Trophoblast cell (in vitro differentiated cells and primary cell): ENCODE measurements around the gene SYNJ2. TPM values are rescaled to one million over a fixed set of nuclear protein-coding genes. Genes with fewer than 3 reads are reported as not detected.

Experiments
- DNase-seq, 2 donors: peaks; one replicate each; pipeline ENCODE4 v3.0.0-alpha.2; 2016
- H2AFZ ChIP-seq: 2 replicates; pipeline ENCODE4 v1.6.1; 2013; ENCODE audit warnings: low read length, moderate library complexity, mild to moderate bottlenecking; ENCODE audit not compliant: insufficient read depth, poor library complexity
- H2AK5ac ChIP-seq: 2 replicates; pipeline ENCODE4 v1.6.1; 2013; ENCODE audit warnings: mild to moderate bottlenecking, low read length
- H2BK120ac ChIP-seq: 2 replicates; pipeline ENCODE4 v1.6.1; 2013; ENCODE audit warnings: low read length, mild to moderate bottlenecking, moderate library complexity; ENCODE audit not compliant: insufficient read depth, poor library complexity
- H2BK12ac ChIP-seq: 2 replicates; pipeline ENCODE4 v1.6.1; 2013; ENCODE audit warnings: mild to moderate bottlenecking, low read length, moderate library complexity
- H2BK5ac ChIP-seq: 2 replicates; pipeline ENCODE4 v1.6.1; 2013; ENCODE audit warnings: low read length, low read depth, moderate library complexity, mild to moderate bottlenecking; ENCODE audit not compliant: poor library complexity
- H3K14ac ChIP-seq: 2 replicates; pipeline ENCODE4 v1.6.1; 2013; ENCODE audit warnings: mild to moderate bottlenecking, low read length
- H3K18ac ChIP-seq: 2 replicates; pipeline ENCODE4 v1.6.1; 2013; ENCODE audit warnings: mild to moderate bottlenecking, low read length
- H3K23ac ChIP-seq: 2 replicates; pipeline ENCODE4 v1.6.1; 2013; ENCODE audit warnings: low read length
- H3K27ac ChIP-seq: 2 replicates; pipeline ENCODE4 v1.5.1; 2013; ENCODE audit warnings: low read depth, mild to moderate bottlenecking, inconsistent platforms, low read length, moderate library complexity
- H3K27me3 ChIP-seq: 2 replicates; pipeline ENCODE4 v1.6.1; 2013; ENCODE audit warnings: inconsistent platforms, mild to moderate bottlenecking, low read length, moderate library complexity; ENCODE audit not compliant: insufficient read depth
- H3K36me3 ChIP-seq, 2 experiments: 1 replicate in 1 of 2; 2 replicates in 1 of 2; pipeline ENCODE4 v1.6.1; 2013; ENCODE audit warnings: low read length in 2 of 2, mild to moderate bottlenecking in 2 of 2, moderate library complexity in 1 of 2; ENCODE audit not compliant: insufficient read depth in 2 of 2, control insufficient read depth in 1 of 2
- H3K4ac ChIP-seq: 2 replicates; pipeline ENCODE4 v1.6.1; 2013; ENCODE audit warnings: low read depth, mild to moderate bottlenecking, low read length, moderate library complexity
- H3K4me1 ChIP-seq, 2 experiments: 1 replicate in 1 of 2; 2 replicates in 1 of 2; pipeline ENCODE4 v1.6.1; 2013; ENCODE audit warnings: low read length in 2 of 2, mild to moderate bottlenecking in 2 of 2, moderate library complexity in 1 of 2; ENCODE audit not compliant: insufficient read depth in 2 of 2, control insufficient read depth in 1 of 2
- H3K4me2 ChIP-seq: 2 replicates; pipeline ENCODE4 v1.6.1; 2013; ENCODE audit warnings: inconsistent platforms, mild to moderate bottlenecking, low read length, moderate library complexity
- H3K4me3 ChIP-seq: 2 replicates; pipeline ENCODE4 v1.5.1; 2013; ENCODE audit warnings: mild to moderate bottlenecking, low read depth, low read length, inconsistent platforms
- H3K79me1 ChIP-seq: one replicate; pipeline ENCODE4 v1.6.1; 2013; ENCODE audit warnings: low read length
- H3K79me2 ChIP-seq: 2 replicates; pipeline ENCODE4 v1.6.1; 2013; ENCODE audit warnings: low read length, mild to moderate bottlenecking; ENCODE audit not compliant: control insufficient read depth, insufficient read depth, poor library complexity
- H3K9ac ChIP-seq: 2 replicates; pipeline ENCODE4 v1.6.1; 2013; ENCODE audit warnings: mild to moderate bottlenecking, low read length
- H3K9me3 ChIP-seq: 2 replicates; pipeline ENCODE4 v1.6.1; 2013; ENCODE audit warnings: low read depth, mild to moderate bottlenecking, control low read depth, inconsistent platforms, low read length; ENCODE audit not compliant: insufficient read depth
- H4K12ac ChIP-seq: 2 replicates; pipeline ENCODE4 v1.6.1; 2013; ENCODE audit warnings: low read depth, mild to moderate bottlenecking, low read length, moderate library complexity
- H4K8ac ChIP-seq: 2 replicates; pipeline ENCODE4 v1.6.1; 2013; ENCODE audit warnings: low read depth, mild to moderate bottlenecking, low read length, moderate library complexity
- H4K91ac ChIP-seq: one replicate; pipeline ENCODE4 v1.6.1; 2013; ENCODE audit warnings: low read depth, mild to moderate bottlenecking, low read length, moderate library complexity
- WGBS: extraction: QIAGEN DNeasy Blood & Tissue Kit; methylation state at CpG from one replicate; pipeline ENCODE4 v1.1.7; 2013; ENCODE audit warnings: missing lambda C conversion rate; ENCODE audit not compliant: insufficient read length, insufficient coverage; ENCODE audit errors: extremely low coverage; 5-methylcytosine and 5-hydroxymethylcytosine counted together
- polyA plus RNA-seq: library from polyadenylated mRNA; stranded (reverse); fragments of 200-250 nt; gene quantifications from 2 replicates; pipeline ENCODE4 v1.2.3, GENCODE V29; 2013

Gene SYNJ2
- 22.0 and 25.0 TPM in 2 replicates for polyA plus RNA-seq

GRCh38 chr6:157981395-157982101 lies at the start of gene SYNJ2:
SYNJ2 (plus strand) TSS chr6:157981863; CDS start chr6:157981962, 99 bp downstream.
- Histone ChIP-seq H3K36me3 (no peaks in the 10 kb centered on the region), H3K27me3 (no peaks in the 10 kb centered on the region), H3K79me1 (peaks cover 20% of the 10 kb centered on the region), H4K91ac (peak within 1 kb of the TSS; percentile 93), H2AFZ (peak within 1 kb of the TSS; percentile 87), H4K8ac (peak within 1 kb of the TSS; percentile 39), H3K9ac (peak within 1 kb of the TSS; percentile 89), H2AK5ac (peak within 1 kb of the TSS; percentile 42), H3K9me3 (no peaks in the 10 kb centered on the region), H3K4me3 (peak within 1 kb of the TSS; percentile 87), H3K14ac (peak within 1 kb of the TSS; percentile 73), H2BK12ac (peak within 1 kb of the TSS; percentile 29), H2BK120ac (peak within 1 kb of the TSS; percentile 94), H3K18ac (peak within 1 kb of the TSS; percentile 96), H3K27ac (peak within 1 kb of the TSS; percentile 55), H3K79me2 (peaks cover 15% of the 10 kb centered on the region), H3K4me1 (peaks cover 15 to 19% of the 10 kb centered on the region in 2 experiments), H3K4me2 (peak within 1 kb of the TSS; percentile 75), H2BK5ac (peak within 1 kb of the TSS; percentile 71), H3K23ac (no peak within 1 kb of the TSS), H3K4ac (peak within 1 kb of the TSS; percentile 96), H4K12ac (peak within 1 kb of the TSS; percentile 79)
- WGBS = no CpG with 5 or more reads among the region's 86 CpGs
- peak; percentile 74 to 86 for DNase-seq

- Histone ChIP-seq H4K12ac (no peak overlapping the region), H3K79me1 (no peaks in the 10 kb centered on the region), H3K4me1 (no peaks in the 10 kb centered on the region), H2BK12ac (no peak overlapping the region), H3K79me2 (no peaks in the 10 kb centered on the region), H2AFZ (no peak overlapping the region), H2AK5ac (no peak overlapping the region), H3K27ac (no peak overlapping the region), H3K9me3 (no peaks in the 10 kb centered on the region), H4K8ac (no peak overlapping the region), H3K18ac (no peak overlapping the region), H2BK5ac (no peak overlapping the region), H3K4me3 (no peak overlapping the region), H3K4ac (no peak overlapping the region), H3K23ac (no peak overlapping the region), H3K36me3 (peaks cover 25 to 55% of the 10 kb centered on the region in 2 experiments), H2BK120ac (no peak overlapping the region), H4K91ac (no peak overlapping the region), H3K4me2 (no peak overlapping the region), H3K27me3 (no peaks in the 10 kb centered on the region), H3K9ac (no peak overlapping the region), H3K14ac (no peak overlapping the region)
- WGBS = no CpG with 5 or more reads among the region's 2 CpGs
- no peak for DNase-seq
Observed at GRCh38 chr6:157935786-157936185, 45.9 kb upstream of the SYNJ2 start.

GRCh38 chr6:157937318-157937717 lies 44.3 kb upstream of the SYNJ2 start:
- Histone ChIP-seq H2BK120ac (no peak overlapping the region), H3K79me2 (no peaks in the 10 kb centered on the region), H3K36me3 (peaks cover 33 to 58% of the 10 kb centered on the region in 2 experiments), H3K4me1 (no peaks in the 10 kb centered on the region), H3K4ac (no peak overlapping the region), H2AFZ (no peak overlapping the region), H3K18ac (no peak overlapping the region), H3K14ac (no peak overlapping the region), H3K27ac (no peak overlapping the region), H3K4me2 (no peak overlapping the region), H2AK5ac (no peak overlapping the region), H4K8ac (no peak overlapping the region), H3K4me3 (no peak overlapping the region), H3K23ac (no peak overlapping the region), H3K9me3 (peaks cover 1% of the 10 kb centered on the region), H2BK12ac (no peak overlapping the region), H2BK5ac (no peak overlapping the region), H3K27me3 (no peaks in the 10 kb centered on the region), H4K91ac (no peak overlapping the region), H3K79me1 (no peaks in the 10 kb centered on the region), H4K12ac (no peak overlapping the region), H3K9ac (no peak overlapping the region)
- no CpG with 5 or more reads among the region's 3 CpGs for WGBS
- no peak for DNase-seq

- Histone ChIP-seq H3K27me3 (no peaks in the 10 kb centered on the region), H3K4me2 (no peak overlapping the region), H3K36me3 (peaks cover 34 to 59% of the 10 kb centered on the region in 2 experiments), H3K4me3 (no peak overlapping the region), H3K23ac (no peak overlapping the region), H4K91ac (no peak overlapping the region), H3K4me1 (no peaks in the 10 kb centered on the region), H2BK120ac (no peak overlapping the region), H3K9me3 (peaks cover 1% of the 10 kb centered on the region), H4K12ac (no peak overlapping the region), H3K4ac (no peak overlapping the region), H3K18ac (no peak overlapping the region), H3K79me2 (no peaks in the 10 kb centered on the region), H3K9ac (no peak overlapping the region), H3K14ac (no peak overlapping the region), H2AK5ac (no peak overlapping the region), H3K79me1 (no peaks in the 10 kb centered on the region), H2BK5ac (no peak overlapping the region), H4K8ac (no peak overlapping the region), H2AFZ (no peak overlapping the region), H2BK12ac (no peak overlapping the region), H3K27ac (no peak overlapping the region)
- no peak for DNase-seq
- no CpG with 5 or more reads among the region's 6 CpGs for WGBS
Observed at GRCh38 chr6:157937916-157938315, 43.7 kb upstream of the SYNJ2 start.
